HEK293 (cell line): ENCODE data around the gene MYO7B.

ENCODE experiments used
- CTCF ChIA-PET: fragments of 350-600 bp; formaldehyde crosslinking; extraction: SDS; loops from one replicate; lab custom pipeline; 2021; ENCODE audit warnings: antibody characterized with exemption; lab: Yijun Ruan, JAX
- POLR2A ChIA-PET: fragments of 300-600 bp; formaldehyde crosslinking; extraction: SDS; loops from one replicate; lab custom pipeline; 2020; ENCODE audit warnings: antibody characterized with exemption, inconsistent platforms; lab: Yijun Ruan, JAX
- H3K27ac ChIP-seq: fragments of 200-500 bp; sonication (Bioruptor generic); 2 replicates; pipeline ENCODE4 v1.5.1; 2014; ENCODE audit warnings: low read depth, low read length, control low read depth, inconsistent platforms; ENCODE audit errors: extremely low read depth
- H3K36me3 ChIP-seq, 2 experiments: fragments of 200-500 bp in 1 of 2; sonication (Bioruptor generic) in 1 of 2; 1 replicate in 1 of 2; 2 replicates in 1 of 2; pipeline ENCODE4 v1.5.1; 2014 to 2017; ENCODE audit warnings: inconsistent platforms in 2 of 2, low read length in 2 of 2; ENCODE audit not compliant: control insufficient read depth in 2 of 2, insufficient read depth in 1 of 2
- H3K4me1 ChIP-seq: fragments of 200-500 bp; sonication (Bioruptor generic); 2 replicates; pipeline ENCODE4 v1.5.1; 2014; ENCODE audit warnings: mild to moderate bottlenecking, low read length, inconsistent platforms; ENCODE audit not compliant: control insufficient read depth, insufficient read depth
- H3K4me3 ChIP-seq: 2 replicates; pipeline ENCODE4 v1.5.1; 2011; ENCODE audit warnings: low read depth, mild to moderate bottlenecking, control low read depth, low read length, moderate library complexity
- H3K9me3 ChIP-seq: fragments of 200-500 bp; sonication (Bioruptor generic); 2 replicates; pipeline ENCODE4 v1.5.1; 2014; ENCODE audit warnings: low read depth, low read length, inconsistent platforms; ENCODE audit not compliant: control insufficient read depth, insufficient read depth
- BCL6B ChIP-seq: fragments of 450-650 bp; formaldehyde crosslinking; IDR thresholded peaks from 2 replicates; pipeline ENCODE4 v1.5.1; 2017; ENCODE audit warnings: missing biosample characterization, missing genetic modification characterization
- GFI1B ChIP-seq: fragments of 450-650 bp; formaldehyde crosslinking; IDR thresholded peaks from 2 replicates; pipeline ENCODE4 v1.5.1; 2016; ENCODE audit warnings: missing biosample characterization, missing genetic modification characterization
- PRDM6 ChIP-seq: fragments of 450-650 bp; formaldehyde crosslinking; IDR thresholded peaks from 2 replicates; pipeline ENCODE4 v1.5.1; 2017; ENCODE audit warnings: missing biosample characterization, missing genetic modification characterization
- ZBTB20 ChIP-seq: fragments of 450-650 bp; formaldehyde crosslinking; IDR thresholded peaks from 2 replicates; pipeline ENCODE4 v1.5.1; 2016; ENCODE audit warnings: missing biosample characterization, missing genetic modification characterization
- ZBTB7A ChIP-seq: fragments of 450-650 bp; formaldehyde crosslinking; IDR thresholded peaks from 2 replicates; pipeline ENCODE4 v1.5.1; 2016; ENCODE audit warnings: low read depth, missing biosample characterization, missing genetic modification characterization
- ZNF121 ChIP-seq: fragments of 450-650 bp; formaldehyde crosslinking; IDR thresholded peaks from 2 replicates; pipeline ENCODE4 v1.5.1; 2016; ENCODE audit warnings: missing biosample characterization, missing genetic modification characterization
- ZNF133 ChIP-seq: fragments of 450-650 bp; formaldehyde crosslinking; IDR thresholded peaks from 2 replicates; pipeline ENCODE4 v1.5.1; 2016; ENCODE audit warnings: missing biosample characterization, missing genetic modification characterization
- ZNF138 ChIP-seq: fragments of 450-650 bp; formaldehyde crosslinking; IDR thresholded peaks from 2 replicates; pipeline ENCODE4 v1.5.1; 2016; ENCODE audit warnings: missing biosample characterization, missing genetic modification characterization, borderline replicate concordance
- ZNF211 ChIP-seq: fragments of 450-650 bp; formaldehyde crosslinking; IDR thresholded peaks from 2 replicates; pipeline ENCODE4 v1.5.1; 2016; ENCODE audit warnings: low read depth, missing biosample characterization, missing genetic modification characterization
- ZNF214 ChIP-seq: fragments of 450-650 bp; formaldehyde crosslinking; IDR thresholded peaks from 2 replicates; pipeline ENCODE4 v1.5.1; 2017; ENCODE audit warnings: missing biosample characterization, mild to moderate bottlenecking, missing genetic modification characterization, borderline replicate concordance
- ZNF548 ChIP-seq: fragments of 450-650 bp; formaldehyde crosslinking; IDR thresholded peaks from 2 replicates; pipeline ENCODE4 v1.5.1; 2016; ENCODE audit warnings: missing biosample characterization, missing genetic modification characterization
- ZNF707 ChIP-seq: fragments of 450-650 bp; formaldehyde crosslinking; IDR thresholded peaks from 2 replicates; pipeline ENCODE4 v1.5.1; 2016; ENCODE audit warnings: missing biosample characterization, missing genetic modification characterization
- ZNF792 ChIP-seq: fragments of 450-650 bp; formaldehyde crosslinking; IDR thresholded peaks from 2 replicates; pipeline ENCODE4 v1.5.1; 2016; ENCODE audit warnings: missing biosample characterization, missing genetic modification characterization
- TF ChIP-seq, protein P1 (sequence below): fragments of 450-650 bp; formaldehyde crosslinking; IDR thresholded peaks from 2 replicates; pipeline ENCODE4 v1.5.1; 2016; ENCODE audit warnings: missing biosample characterization, missing genetic modification characterization
- TF ChIP-seq, protein P2 (sequence below): fragments of 450-650 bp; formaldehyde crosslinking; IDR thresholded peaks from 2 replicates; pipeline ENCODE4 v1.5.1; 2016; ENCODE audit warnings: missing biosample characterization, missing genetic modification characterization
- TF ChIP-seq, protein P3 (sequence below): fragments of 450-650 bp; formaldehyde crosslinking; IDR thresholded peaks from 2 replicates; pipeline ENCODE4 v1.5.1; 2016; ENCODE audit warnings: missing biosample characterization, missing genetic modification characterization
- TF ChIP-seq, protein P4 (sequence below): fragments of 450-650 bp; formaldehyde crosslinking; IDR thresholded peaks from 2 replicates; pipeline ENCODE4 v1.5.1; 2016; ENCODE audit warnings: missing biosample characterization, missing genetic modification characterization
- TF ChIP-seq, protein P5 (sequence below): fragments of 450-650 bp; formaldehyde crosslinking; IDR thresholded peaks from 2 replicates; pipeline ENCODE4 v1.5.1; 2017; ENCODE audit warnings: missing biosample characterization, mild to moderate bottlenecking, missing genetic modification characterization, moderate library complexity
- TF ChIP-seq, protein P6 (sequence below): fragments of 450-650 bp; formaldehyde crosslinking; IDR thresholded peaks from 2 replicates; pipeline ENCODE4 v1.5.1; 2016; ENCODE audit warnings: missing biosample characterization, missing genetic modification characterization

The MYO7B gene

DNA sequence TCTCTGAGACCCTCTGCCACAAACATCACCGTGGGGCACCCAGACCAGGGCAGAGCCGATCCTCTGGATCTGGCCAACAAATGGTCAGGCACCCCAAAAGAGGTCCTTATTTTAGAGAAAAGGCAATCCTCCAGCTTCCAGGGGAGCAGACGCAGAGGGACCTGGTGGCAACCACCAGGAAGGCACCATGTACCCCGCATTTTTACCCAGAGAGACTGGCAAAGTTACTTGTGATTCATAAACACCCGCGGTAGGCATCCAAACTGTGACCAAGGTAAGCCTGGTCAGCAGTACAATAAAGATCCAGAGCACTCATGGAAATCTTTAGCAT, 129.4 kb downstream of the MYO7B start (continued):
- TF ChIP-seq BCL6B (tag by site-specific recombination) (no peak), ZNF121 (tag by site-specific recombination) (no peak), ZNF211 (tag by site-specific recombination) (no peak), ZBTB20 (no peak), GFI1B (tag by site-specific recombination) (no peak), ZBTB7A (tag by site-specific recombination) (no peak), ZNF548 (no peak)
- TF ChIP-seq, protein P1, sequence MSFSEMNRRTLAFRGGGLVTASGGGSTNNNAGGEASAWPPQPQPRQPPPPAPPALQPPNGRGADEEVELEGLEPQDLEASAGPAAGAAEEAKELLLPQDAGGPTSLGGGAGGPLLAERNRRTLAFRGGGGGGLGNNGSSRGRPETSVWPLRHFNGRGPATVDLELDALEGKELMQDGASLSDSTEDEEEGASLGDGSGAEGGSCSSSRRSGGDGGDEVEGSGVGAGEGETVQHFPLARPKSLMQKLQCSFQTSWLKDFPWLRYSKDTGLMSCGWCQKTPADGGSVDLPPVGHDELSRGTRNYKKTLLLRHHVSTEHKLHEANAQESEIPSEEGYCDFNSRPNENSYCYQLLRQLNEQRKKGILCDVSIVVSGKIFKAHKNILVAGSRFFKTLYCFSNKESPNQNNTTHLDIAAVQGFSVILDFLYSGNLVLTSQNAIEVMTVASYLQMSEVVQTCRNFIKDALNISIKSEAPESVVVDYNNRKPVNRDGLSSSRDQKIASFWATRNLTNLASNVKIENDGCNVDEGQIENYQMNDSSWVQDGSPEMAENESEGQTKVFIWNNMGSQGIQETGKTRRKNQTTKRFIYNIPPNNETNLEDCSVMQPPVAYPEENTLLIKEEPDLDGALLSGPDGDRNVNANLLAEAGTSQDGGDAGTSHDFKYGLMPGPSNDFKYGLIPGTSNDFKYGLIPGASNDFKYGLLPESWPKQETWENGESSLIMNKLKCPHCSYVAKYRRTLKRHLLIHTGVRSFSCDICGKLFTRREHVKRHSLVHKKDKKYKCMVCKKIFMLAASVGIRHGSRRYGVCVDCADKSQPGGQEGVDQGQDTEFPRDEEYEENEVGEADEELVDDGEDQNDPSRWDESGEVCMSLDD (tag by site-specific recombination), result no peak
- TF ChIP-seq, protein P2, sequence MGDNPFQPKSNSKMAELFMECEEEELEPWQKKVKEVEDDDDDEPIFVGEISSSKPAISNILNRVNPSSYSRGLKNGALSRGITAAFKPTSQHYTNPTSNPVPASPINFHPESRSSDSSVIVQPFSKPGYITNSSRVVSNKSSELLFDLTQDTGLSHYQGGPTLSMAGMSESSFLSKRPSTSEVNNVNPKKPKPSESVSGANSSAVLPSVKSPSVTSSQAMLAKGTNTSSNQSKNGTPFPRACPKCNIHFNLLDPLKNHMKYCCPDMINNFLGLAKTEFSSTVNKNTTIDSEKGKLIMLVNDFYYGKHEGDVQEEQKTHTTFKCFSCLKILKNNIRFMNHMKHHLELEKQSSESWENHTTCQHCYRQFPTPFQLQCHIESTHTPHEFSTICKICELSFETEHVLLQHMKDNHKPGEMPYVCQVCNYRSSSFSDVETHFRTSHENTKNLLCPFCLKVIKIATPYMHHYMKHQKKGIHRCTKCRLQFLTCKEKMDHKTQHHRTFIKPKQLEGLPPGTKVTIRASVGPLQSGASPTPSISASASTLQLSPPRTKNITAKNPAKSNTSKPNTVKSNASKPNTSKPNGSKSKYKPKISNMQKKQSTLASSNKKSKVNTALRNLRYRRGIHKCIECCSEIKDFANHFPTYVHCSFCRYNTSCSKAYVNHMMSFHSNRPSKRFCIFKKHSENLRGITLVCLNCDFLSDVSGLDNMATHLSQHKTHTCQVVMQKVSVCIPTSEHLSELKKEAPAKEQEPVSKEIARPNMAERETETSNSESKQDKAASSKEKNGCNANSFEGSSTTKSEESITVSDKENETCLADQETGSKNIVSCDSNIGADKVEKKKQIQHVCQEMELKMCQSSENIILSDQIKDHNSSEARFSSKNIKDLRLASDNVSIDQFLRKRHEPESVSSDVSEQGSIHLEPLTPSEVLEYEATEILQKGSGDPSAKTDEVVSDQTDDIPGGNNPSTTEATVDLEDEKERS (tag by site-specific recombination), result no peak
- TF ChIP-seq, all 188 proteins: peak for 0

- no peak overlapping the region for H3K4me3 ChIP-seq
- POLR2A ChIA-PET, result no interaction called here
- no peaks in the 10 kb centered on the region for H3K9me3 ChIP-seq
- no peak overlapping the region for H3K27ac ChIP-seq
- CTCF ChIA-PET, result interaction anchor here (0.6 to 1.2 kb wide), 2 partner anchors 16 to 473 kb away, joined by 3 to 5 read pairs; no protein-coding TSS in a partner anchor
- no peaks in the 10 kb centered on the region for H3K4me1 ChIP-seq
- H3K36me3 ChIP-seq, result no peaks in the 10 kb centered on the region
- TF ChIP-seq, protein P3, sequence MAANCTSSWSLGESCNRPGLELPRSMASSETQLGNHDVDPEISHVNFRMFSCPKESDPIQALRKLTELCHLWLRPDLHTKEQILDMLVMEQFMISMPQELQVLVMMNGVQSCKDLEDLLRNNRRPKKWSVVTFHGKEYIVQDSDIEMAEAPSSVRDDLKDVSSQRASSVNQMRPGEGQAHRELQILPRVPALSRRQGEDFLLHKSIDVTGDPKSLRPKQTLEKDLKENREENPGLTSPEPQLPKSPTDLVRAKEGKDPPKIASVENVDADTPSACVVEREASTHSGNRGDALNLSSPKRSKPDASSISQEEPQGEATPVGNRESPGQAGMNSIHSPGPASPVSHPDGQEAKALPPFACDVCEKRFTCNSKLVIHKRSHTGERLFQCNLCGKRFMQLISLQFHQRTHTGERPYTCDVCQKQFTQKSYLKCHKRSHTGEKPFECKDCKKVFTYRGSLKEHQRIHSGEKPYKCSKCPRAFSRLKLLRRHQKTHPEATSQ (tag by site-specific recombination), result no peak
- TF ChIP-seq ZNF214 (tag by site-specific recombination) (no peak), ZNF138 (tag by site-specific recombination) (no peak), ZNF792 (no peak), ZNF707 (tag by site-specific recombination) (no peak), ZNF133 (tag by site-specific recombination) (no peak), PRDM6 (no peak)
- TF ChIP-seq, protein P4, sequence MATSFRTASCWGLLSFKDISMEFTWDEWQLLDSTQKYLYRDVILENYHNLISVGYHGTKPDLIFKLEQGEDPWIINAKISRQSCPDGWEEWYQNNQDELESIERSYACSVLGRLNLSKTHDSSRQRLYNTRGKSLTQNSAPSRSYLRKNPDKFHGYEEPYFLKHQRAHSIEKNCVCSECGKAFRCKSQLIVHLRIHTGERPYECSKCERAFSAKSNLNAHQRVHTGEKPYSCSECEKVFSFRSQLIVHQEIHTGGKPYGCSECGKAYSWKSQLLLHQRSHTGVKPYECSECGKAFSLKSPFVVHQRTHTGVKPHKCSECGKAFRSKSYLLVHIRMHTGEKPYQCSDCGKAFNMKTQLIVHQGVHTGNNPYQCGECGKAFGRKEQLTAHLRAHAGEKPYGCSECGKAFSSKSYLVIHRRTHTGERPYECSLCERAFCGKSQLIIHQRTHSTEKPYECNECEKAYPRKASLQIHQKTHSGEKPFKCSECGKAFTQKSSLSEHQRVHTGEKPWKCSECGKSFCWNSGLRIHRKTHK, result no peak
- TF ChIP-seq, protein P5, sequence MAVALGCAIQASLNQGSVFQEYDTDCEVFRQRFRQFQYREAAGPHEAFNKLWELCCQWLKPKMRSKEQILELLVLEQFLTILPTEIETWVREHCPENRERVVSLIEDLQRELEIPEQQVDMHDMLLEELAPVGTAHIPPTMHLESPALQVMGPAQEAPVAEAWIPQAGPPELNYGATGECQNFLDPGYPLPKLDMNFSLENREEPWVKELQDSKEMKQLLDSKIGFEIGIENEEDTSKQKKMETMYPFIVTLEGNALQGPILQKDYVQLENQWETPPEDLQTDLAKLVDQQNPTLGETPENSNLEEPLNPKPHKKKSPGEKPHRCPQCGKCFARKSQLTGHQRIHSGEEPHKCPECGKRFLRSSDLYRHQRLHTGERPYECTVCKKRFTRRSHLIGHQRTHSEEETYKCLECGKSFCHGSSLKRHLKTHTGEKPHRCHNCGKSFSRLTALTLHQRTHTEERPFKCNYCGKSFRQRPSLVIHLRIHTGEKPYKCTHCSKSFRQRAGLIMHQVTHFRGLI (tag by site-specific recombination), result no peak
- TF ChIP-seq, protein P6, sequence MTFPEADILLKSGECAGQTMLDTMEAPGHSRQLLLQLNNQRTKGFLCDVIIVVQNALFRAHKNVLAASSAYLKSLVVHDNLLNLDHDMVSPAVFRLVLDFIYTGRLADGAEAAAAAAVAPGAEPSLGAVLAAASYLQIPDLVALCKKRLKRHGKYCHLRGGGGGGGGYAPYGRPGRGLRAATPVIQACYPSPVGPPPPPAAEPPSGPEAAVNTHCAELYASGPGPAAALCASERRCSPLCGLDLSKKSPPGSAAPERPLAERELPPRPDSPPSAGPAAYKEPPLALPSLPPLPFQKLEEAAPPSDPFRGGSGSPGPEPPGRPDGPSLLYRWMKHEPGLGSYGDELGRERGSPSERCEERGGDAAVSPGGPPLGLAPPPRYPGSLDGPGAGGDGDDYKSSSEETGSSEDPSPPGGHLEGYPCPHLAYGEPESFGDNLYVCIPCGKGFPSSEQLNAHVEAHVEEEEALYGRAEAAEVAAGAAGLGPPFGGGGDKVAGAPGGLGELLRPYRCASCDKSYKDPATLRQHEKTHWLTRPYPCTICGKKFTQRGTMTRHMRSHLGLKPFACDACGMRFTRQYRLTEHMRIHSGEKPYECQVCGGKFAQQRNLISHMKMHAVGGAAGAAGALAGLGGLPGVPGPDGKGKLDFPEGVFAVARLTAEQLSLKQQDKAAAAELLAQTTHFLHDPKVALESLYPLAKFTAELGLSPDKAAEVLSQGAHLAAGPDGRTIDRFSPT, result no peak
These were observed 129.9 kb downstream of the MYO7B start for GRCh38 chr2:127665267-127665893.
